ENCODE data around the gene NEO1.

DNA sequence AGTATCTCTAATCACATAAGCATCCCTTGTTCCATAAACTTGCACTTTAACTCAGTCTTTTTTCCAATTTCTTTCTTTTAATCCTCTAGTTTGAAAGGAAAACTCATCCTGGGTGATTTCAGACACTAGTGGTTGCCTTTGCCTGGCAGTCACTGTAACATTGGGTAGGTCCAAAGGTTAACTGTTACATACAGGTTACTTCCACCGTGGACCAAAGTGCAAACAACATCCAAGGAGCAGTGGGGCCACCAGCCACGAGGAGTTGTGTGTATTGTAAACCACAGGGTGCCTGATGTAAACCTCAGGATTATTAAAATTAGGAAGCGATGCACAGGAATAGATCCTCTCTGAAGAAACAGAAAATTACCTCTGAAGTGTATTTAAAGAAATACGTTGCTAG is 241.5 kb downstream of the NEO1 start:
- TF ChIP-seq EZH2 (IDR thresholded peaks at IDR 0.05; ENCODE audit: low read length) (no peak), CTCF (optimal IDR thresholded peaks at IDR 0.05 in 1 of 3, IDR thresholded peaks at IDR 0.05 in 1 of 3, conservative IDR thresholded peaks at IDR 0.05 in 1 of 3; ENCODE audit: extremely low read depth in 1 of 3, insufficient read depth in 2 of 3, low read length in 3 of 3) (no peak)

All from keratinocyte (primary cell).